Colonic mucosa (tissue), 4 donors: ENCODE measurements around the gene ANKRD17. TPM values are rescaled to one million over a fixed set of nuclear protein-coding genes. Genes with fewer than 3 reads are reported as not detected.

Experiments used
- DNase-seq: peaks from one replicate; pipeline ENCODE4 v3.0.0-alpha.2; 2020
- H3K27ac ChIP-seq: fragments of 200-600 bp; one replicate; pipeline ENCODE4 v1.8.0; 2021
- H3K27me3 ChIP-seq: fragments of 200-600 bp; one replicate; pipeline ENCODE4 v1.8.0; 2021
- H3K36me3 ChIP-seq: fragments of 200-600 bp; one replicate; pipeline ENCODE4 v1.8.0; 2021
- H3K4me1 ChIP-seq: fragments of 200-600 bp; one replicate; pipeline ENCODE4 v1.8.0; 2021; ENCODE audit warnings: mild to moderate bottlenecking
- H3K4me3 ChIP-seq: fragments of 200-600 bp; one replicate; pipeline ENCODE4 v1.8.0; 2021
- H3K9ac ChIP-seq, 2 donors: one replicate each; pipeline ENCODE4 v1.7.0; 2013; ENCODE audit warnings: control low read depth in 2 of 2, low read depth in 2 of 2, low read length in 2 of 2
- H3K9me3 ChIP-seq: fragments of 200-600 bp; one replicate; pipeline ENCODE4 v1.8.0; 2021
- CTCF ChIP-seq: fragments of 200-600 bp; IDR thresholded peaks from one replicate; pipeline ENCODE4 v1.8.0; 2022; ENCODE audit warnings: antibody characterized with exemption, mild to moderate bottlenecking
- intact Hi-C: fragments of 100-400 bp; cut with DNase I; formaldehyde crosslinking; loops from one replicate; pipeline ENCODE4 v1.14.1; 2022
- total RNA-seq, 2 donors: library from RNA; stranded (reverse); fragmentation: NEBNext Ultra II Directional in 1 of 2; extraction: Animal tissue kit (Norgen Biotek cat#: 25700) in 1 of 2; gene quantifications; one replicate each; pipeline ENCODE4 v1.2.1, GENCODE V29; 2021
- donor health status: healthy.
- donor health status: DM: no; HTN: no; CAD: no.
- donor health status: DM: no; HTN: no; CAD: no.

ANKRD17 gene
- total RNA-seq, 2 donors from 2014 or later = 51.5 to 59.2 TPM

- intact Hi-C loops = no loop called here
- no peaks in the 10 kb centered on the region for H3K27me3 ChIP-seq
- H3K4me3 ChIP-seq = no peak overlapping the region
- H3K27ac ChIP-seq = no peak overlapping the region
- H3K4me1 ChIP-seq = no peaks in the 10 kb centered on the region
- no peak for TF ChIP-seq CTCF
- no peak overlapping the region for H3K9ac ChIP-seq
- H3K36me3 ChIP-seq = no peaks in the 10 kb centered on the region
- H3K9me3 ChIP-seq = no peaks in the 10 kb centered on the region
- DNase-seq = no peak
Observed at GRCh38 chr4:73037057-73037456, 221.5 kb downstream of the ANKRD17 start.

GRCh38 chr4:73036123-73036522 is 222.5 kb downstream of the ANKRD17 start:
- Histone ChIP-seq H3K36me3 (no peaks in the 10 kb centered on the region), H3K9me3 (no peaks in the 10 kb centered on the region), H3K4me1 (no peaks in the 10 kb centered on the region), H3K27ac (no peak overlapping the region), H3K27me3 (no peaks in the 10 kb centered on the region), H3K9ac (no peak overlapping the region), H3K4me3 (no peak overlapping the region)
- no peak for TF ChIP-seq CTCF
- intact Hi-C loops = no loop called here
- no peak for DNase-seq

- H3K4me1 ChIP-seq = no peaks in the 10 kb centered on the region
- H3K9ac ChIP-seq = no peak overlapping the region
- H3K4me3 ChIP-seq = no peak overlapping the region
- intact Hi-C loops = no loop called here
- no peak for TF ChIP-seq CTCF
- H3K36me3 ChIP-seq = no peaks in the 10 kb centered on the region
- H3K27me3 ChIP-seq = no peaks in the 10 kb centered on the region
- DNase-seq = no peak
- no peak overlapping the region for H3K27ac ChIP-seq
- H3K9me3 ChIP-seq = no peaks in the 10 kb centered on the region
Observed at GRCh38 chr4:73034896-73035295, 223.7 kb downstream of the ANKRD17 start.

GRCh38 chr4:73028621-73029020 is 230.0 kb downstream of the ANKRD17 start:
- Histone ChIP-seq H3K9me3 (no peaks in the 10 kb centered on the region), H3K4me3 (no peak overlapping the region), H3K27me3 (no peaks in the 10 kb centered on the region), H3K36me3 (no peaks in the 10 kb centered on the region), H3K27ac (no peak overlapping the region), H3K4me1 (no peaks in the 10 kb centered on the region), H3K9ac (no peak overlapping the region)
- intact Hi-C loops = loop anchor here (10.0 kb wide), 1 partner anchor 734 kb away; no protein-coding TSS in a partner anchor
- DNase-seq = no peak
- TF ChIP-seq CTCF = no peak

Other genes with a start within 250 kb of the ANKRD17 start
- gene COX18, start 189.1 kb downstream of the ANKRD17 start, total RNA-seq = 10 to 100 TPM; 19.5 to 19.6 TPM
- 10 to 100 TPM in 1 of 2 donors, 1 to 10 TPM in 1; 3.2 to 65.4 TPM for gene ALB, start 145.5 kb upstream of the ANKRD17 start, total RNA-seq
- gene AFP, start 177.4 kb upstream of the ANKRD17 start, total RNA-seq = 1 to 10 TPM in 1 of 2 donors, under 1 TPM in 1; 0.48 to 4.6 TPM
- under 1 TPM in 1 of 2 donors, not detected in 1; 0.27 TPM for gene AFM, start 222.9 kb upstream of the ANKRD17 start, total RNA-seq